ENCODE measurements around the gene CCR6. TPM values are rescaled to one million over a fixed set of nuclear protein-coding genes. Genes with fewer than 3 reads are reported as not detected.

Gene CCR6
- total RNA-seq, 2 experiments from 2014 or later, result 0.10 to 0.35 TPM

GRCh38 chr6:167102318-167102717 lies 20.6 kb upstream of the CCR6 start:
- Histone ChIP-seq H3K36me3 (ENCODE audit: insufficient read depth, low read length) (no peaks in the 10 kb centered on the region; the same call in 1 of the 2 replicates), H3K4me3 (ENCODE audit: low read depth, low read length, poor library complexity, severe bottlenecking) (peak overlapping the region; percentile 44), H3K4me2 (ENCODE audit: low read length) (peak overlapping the region; percentile 65), H3K27ac (ENCODE audit: low read depth, low read length, poor library complexity, severe bottlenecking) (peak overlapping the region; percentile 87), H4K20me1 (ENCODE audit: insufficient read depth, low read length) (no peaks in the 10 kb centered on the region), H3K79me2 (ENCODE audit: insufficient read depth, low read depth, low read length) (no peaks in the 10 kb centered on the region), H2AFZ (ENCODE audit: low read length) (peak overlapping the region; percentile 28; the same call in 1 of the 2 replicates), H3K9me2 (ENCODE audit: insufficient read depth, low read length) (no peaks in the 10 kb centered on the region), H3K9me3 (ENCODE audit: low read length) (peaks cover 11% of the 10 kb centered on the region; the same call in 1 of the 2 replicates), H3K4me1 (ENCODE audit: insufficient read depth, low read length, poor library complexity, severe bottlenecking) (peaks cover 70% of the 10 kb centered on the region)
- DNase-seq (ENCODE audit: low spot score), result no peak
- POLR2A ChIA-PET, result interaction anchor here (0.8 to 1.1 kb wide), 2 partner anchors 15 to 54 kb away, joined by 3 read pairs; no protein-coding TSS in a partner anchor
- no TSS peak for BruUV-seq (replicated peaks)
- intact Hi-C loops (cut with micrococcal nuclease; ENCODE audit: unreplicated experiment), result no loop called here
- TF ChIP-seq, protein P1, sequence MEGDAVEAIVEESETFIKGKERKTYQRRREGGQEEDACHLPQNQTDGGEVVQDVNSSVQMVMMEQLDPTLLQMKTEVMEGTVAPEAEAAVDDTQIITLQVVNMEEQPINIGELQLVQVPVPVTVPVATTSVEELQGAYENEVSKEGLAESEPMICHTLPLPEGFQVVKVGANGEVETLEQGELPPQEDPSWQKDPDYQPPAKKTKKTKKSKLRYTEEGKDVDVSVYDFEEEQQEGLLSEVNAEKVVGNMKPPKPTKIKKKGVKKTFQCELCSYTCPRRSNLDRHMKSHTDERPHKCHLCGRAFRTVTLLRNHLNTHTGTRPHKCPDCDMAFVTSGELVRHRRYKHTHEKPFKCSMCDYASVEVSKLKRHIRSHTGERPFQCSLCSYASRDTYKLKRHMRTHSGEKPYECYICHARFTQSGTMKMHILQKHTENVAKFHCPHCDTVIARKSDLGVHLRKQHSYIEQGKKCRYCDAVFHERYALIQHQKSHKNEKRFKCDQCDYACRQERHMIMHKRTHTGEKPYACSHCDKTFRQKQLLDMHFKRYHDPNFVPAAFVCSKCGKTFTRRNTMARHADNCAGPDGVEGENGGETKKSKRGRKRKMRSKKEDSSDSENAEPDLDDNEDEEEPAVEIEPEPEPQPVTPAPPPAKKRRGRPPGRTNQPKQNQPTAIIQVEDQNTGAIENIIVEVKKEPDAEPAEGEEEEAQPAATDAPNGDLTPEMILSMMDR (conservative IDR thresholded peaks at IDR 0.05; ENCODE audit: low read length), result no peak
- TF ChIP-seq EZH2phosphoT487 (IDR thresholded peaks at IDR 0.05; ENCODE audit: borderline replicate concordance, low read depth, low read length), result no peak
- CTCF ChIA-PET (ENCODE audit: unreplicated experiment), result no interaction called here

GRCh38 chr6:167103041-167103891 lies 19.6 kb upstream of the CCR6 start:
- H2AFZ ChIP-seq (ENCODE audit: low read length), result peak overlapping the region; percentile 28
- CTCF ChIA-PET (ENCODE audit: unreplicated experiment), result interaction anchor here (0.7 kb wide), 1 partner anchor 11 kb away, joined by 3 read pairs; no protein-coding TSS in a partner anchor
- peaks cover 69% of the 10 kb centered on the region for H3K4me1 ChIP-seq (ENCODE audit: insufficient read depth, low read length, poor library complexity, severe bottlenecking)
- TF ChIP-seq EZH2phosphoT487 (IDR thresholded peaks at IDR 0.05; ENCODE audit: borderline replicate concordance, low read depth, low read length), result no peak
- TF ChIP-seq, protein P1 (conservative IDR thresholded peaks at IDR 0.05; ENCODE audit: low read length), result no peak
- H3K4me3 ChIP-seq (ENCODE audit: low read depth, low read length, poor library complexity, severe bottlenecking), result peak overlapping the region; percentile 44
- H3K79me2 ChIP-seq (ENCODE audit: insufficient read depth, low read depth, low read length), result no peaks in the 10 kb centered on the region
- H3K4me2 ChIP-seq (ENCODE audit: low read length), result peak overlapping the region; percentile 65
- intact Hi-C loops (cut with micrococcal nuclease; ENCODE audit: unreplicated experiment), result loop anchor here (1.0 kb wide), 1 partner anchor 10 kb away; no protein-coding TSS in a partner anchor
- H3K36me3 ChIP-seq (ENCODE audit: insufficient read depth, low read length), result no peaks in the 10 kb centered on the region; the same call in 1 of the 2 replicates
- BruUV-seq (replicated peaks), result no TSS peak
- POLR2A ChIA-PET, result interaction anchor here (0.8 to 0.9 kb wide), 2 partner anchors 10 to 16 kb away, joined by 3 to 4 read pairs; no protein-coding TSS in a partner anchor
- H3K9me3 ChIP-seq (ENCODE audit: low read length), result peaks cover 11% of the 10 kb centered on the region; the same call in 1 of the 2 replicates
- no peaks in the 10 kb centered on the region for H3K9me2 ChIP-seq (ENCODE audit: insufficient read depth, low read length)
- DNase-seq (ENCODE audit: low spot score), result peak; percentile 90
- peak overlapping the region; percentile 87 for H3K27ac ChIP-seq (ENCODE audit: low read depth, low read length, poor library complexity, severe bottlenecking)
- H4K20me1 ChIP-seq (ENCODE audit: insufficient read depth, low read length), result no peaks in the 10 kb centered on the region

Measured in OCI-LY7 (cell line).